HCT116 (cell line): ENCODE data around the gene GCNT4. TPM values are rescaled to one million over a fixed set of nuclear protein-coding genes. Genes with fewer than 3 reads are reported as not detected.

ENCODE experiments used
- ATAC-seq: fragments of 200-7000 bp; cut with Tn5 transposase; 2 replicates; pipeline ENCODE4 v1.9.1; 2020; ENCODE audit warnings: mild to moderate bottlenecking, moderate library complexity
- BruUV-seq: library from RNA; stranded (reverse); fragments of 400-500 nt; replicated peaks from 2 replicates; lab custom pipeline; 2021; lab: Mats Ljungman, UMichigan
- CTCF ChIA-PET: fragments of 300-600 bp; sonication (Branson Sonifier 250); formaldehyde crosslinking; loops from one replicate; lab custom pipeline; 2021; ENCODE audit warnings: antibody characterized with exemption; lab: Charles Lee
- POLR2A ChIA-PET: fragments of 300-600, 350-600 bp; sonication (Branson Sonifier 250); formaldehyde crosslinking; loops from one replicate; lab custom pipeline; 2021; ENCODE audit warnings: antibody characterized with exemption; lab: Charles Lee
- RAD21 ChIA-PET, 2 experiments: fragments of 300-600 bp; sonication (Branson Sonifier 250); formaldehyde crosslinking; loops; one replicate each; lab custom pipeline; 2023; ENCODE audit warnings: low total read pairs in 2 of 2; ENCODE audit not compliant: uncharacterized antibody in 2 of 2, unreplicated experiment in 2 of 2, low non-redundant PET in 1 of 2; lab: Charles Lee
- DNase-seq: peaks from one replicate; pipeline ENCODE4 v3.0.0-alpha.2; 2010; ENCODE audit warnings: low read depth, low spot score
- H2AFZ ChIP-seq: fragments of 200-600 bp; shearing (Covaris generic), sonication (generic); 2 replicates; pipeline ENCODE4 v1.6.1; 2017; ENCODE audit warnings: low read depth, mixed run types, mixed read lengths, antibody characterized with exemption, low read length; ENCODE audit not compliant: poor library complexity, severe bottlenecking
- H3K27ac ChIP-seq: 2 replicates; pipeline ENCODE4 v1.5.1; 2012; ENCODE audit warnings: low read depth, low read length
- H3K27me3 ChIP-seq: fragments of 200-600 bp; sonication (generic); 2 replicates; pipeline ENCODE4 v1.6.1; 2016; ENCODE audit warnings: mixed run types, low read length, mixed read lengths; ENCODE audit not compliant: insufficient read depth
- H3K36me3 ChIP-seq, 2 experiments: fragments of 200-500 bp in 1 of 2; fragments of 200-600 bp in 1 of 2; sonication (Bioruptor generic) in 1 of 2; sonication (generic) in 1 of 2; 2 replicates each; pipeline versions ENCODE4 v1.5.1 to v1.6.1; 2014 to 2016; ENCODE audit warnings: low read length in 2 of 2, inconsistent platforms in 1 of 2, mixed read lengths in 1 of 2, mixed run types in 1 of 2; ENCODE audit not compliant: insufficient read depth in 2 of 2, control insufficient read depth in 1 of 2
- H3K4me1 ChIP-seq, 2 experiments: fragments of 200-600 bp in 1 of 2; sonication (generic) in 1 of 2; 2 replicates each; pipeline versions ENCODE4 v1.5.1 to v1.6.1; 2012 to 2017; ENCODE audit warnings: low read length in 2 of 2, inconsistent platforms in 1 of 2, mild to moderate bottlenecking in 1 of 2, mixed read lengths in 1 of 2, mixed run types in 1 of 2, moderate library complexity in 1 of 2; ENCODE audit not compliant: insufficient read depth in 2 of 2, control insufficient read depth in 1 of 2
- H3K4me2 ChIP-seq: fragments of 200-600 bp; sonication (generic); 2 replicates; pipeline ENCODE4 v1.6.1; 2017; ENCODE audit warnings: mixed run types, low read length, mixed read lengths
- H3K4me3 ChIP-seq, 2 experiments: fragments of 200-600 bp in 1 of 2; sonication (generic) in 1 of 2; replicated peaks in 1 of 2; 2 replicates each; pipeline ENCODE4 v1.5.1; 2011 to 2016; ENCODE audit warnings: low read length in 2 of 2, control low read depth in 1 of 2, low read depth in 1 of 2, mild to moderate bottlenecking in 1 of 2, mixed read lengths in 1 of 2, mixed run types in 1 of 2
- H3K79me2 ChIP-seq: fragments of 200-600 bp; sonication (generic); 2 replicates; pipeline ENCODE4 v1.6.1; 2017; ENCODE audit warnings: mild to moderate bottlenecking, mixed run types, low read length, moderate library complexity, mixed read lengths; ENCODE audit not compliant: insufficient read depth
- H3K9ac ChIP-seq: fragments of 200-600 bp; sonication (generic); 2 replicates; pipeline ENCODE4 v1.6.1; 2016; ENCODE audit warnings: low read length, mixed read lengths
- H3K9me2 ChIP-seq: fragments of 200-600 bp; sonication (generic), shearing (Covaris generic); 2 replicates; pipeline ENCODE4 v1.6.1; 2017; ENCODE audit warnings: mixed run types, mild to moderate bottlenecking, moderate library complexity; ENCODE audit not compliant: insufficient read depth
- H3K9me3 ChIP-seq, 2 experiments: fragments of 200-500 bp in 1 of 2; fragments of 200-600 bp in 1 of 2; sonication (Bioruptor generic) in 1 of 2; sonication (generic) in 1 of 2; 2 replicates each; pipeline ENCODE4 v1.6.1; 2014 to 2017; ENCODE audit warnings: low read length in 2 of 2, mixed read lengths in 2 of 2, inconsistent platforms in 1 of 2, low read depth in 1 of 2, mild to moderate bottlenecking in 1 of 2, mixed run types in 1 of 2, moderate library complexity in 1 of 2; ENCODE audit not compliant: control insufficient read depth in 1 of 2, insufficient read depth in 1 of 2
- H4K20me1 ChIP-seq: fragments of 200-600 bp; sonication (generic), shearing (Covaris generic); 2 replicates; pipeline ENCODE4 v1.6.1; 2017; ENCODE audit warnings: mixed run types, mild to moderate bottlenecking, moderate library complexity; ENCODE audit not compliant: insufficient read depth
- ATF3 ChIP-seq: IDR thresholded peaks from 2 replicates; pipeline ENCODE4 v1.6.1; 2012
- CBX3 ChIP-seq: IDR thresholded peaks from 2 replicates; pipeline ENCODE4 v1.6.1; 2012; ENCODE audit warnings: low read depth
- CEBPB ChIP-seq: IDR thresholded peaks from 2 replicates; pipeline ENCODE4 v1.6.1; 2012; ENCODE audit warnings: low read depth
- EGR1 ChIP-seq: IDR thresholded peaks from 2 replicates; pipeline ENCODE4 v1.6.1; 2012; ENCODE audit warnings: low read depth
- ELF1 ChIP-seq: IDR thresholded peaks from 2 replicates; pipeline ENCODE4 v1.6.1; 2012; ENCODE audit warnings: low read depth, borderline replicate concordance
- FOSL1 ChIP-seq: IDR thresholded peaks from 2 replicates; pipeline ENCODE4 v1.6.1; 2012; ENCODE audit warnings: low read depth
- MAX ChIP-seq: IDR thresholded peaks from 2 replicates; pipeline ENCODE4 v1.6.1; 2012
- POLR2AphosphoS5 ChIP-seq: IDR thresholded peaks from 2 replicates; pipeline ENCODE4 v1.6.1; 2011; ENCODE audit warnings: mild to moderate bottlenecking, low read depth, low read length, moderate library complexity
- TCF7L2 ChIP-seq: IDR thresholded peaks from 2 replicates; pipeline ENCODE4 v1.7.0; 2011; ENCODE audit warnings: borderline replicate concordance, inconsistent platforms; ENCODE audit not compliant: insufficient read depth, insufficient read length; ENCODE audit errors: extremely low read depth
- YY1 ChIP-seq: IDR thresholded peaks from 2 replicates; pipeline ENCODE4 v1.6.1; 2011; ENCODE audit warnings: low read length, low read depth, moderate library complexity, mild to moderate bottlenecking; ENCODE audit not compliant: insufficient replicate concordance; ENCODE audit errors: extremely low read depth
- ZNF274 ChIP-seq: fragments of 200-500 bp; sonication (Bioruptor generic); IDR thresholded peaks from 2 replicates; pipeline ENCODE4 v1.6.1; 2014; ENCODE audit warnings: mild to moderate bottlenecking, low read depth, low read length, inconsistent platforms
- intact Hi-C: fragments of 100-400 bp; cut with micrococcal nuclease; formaldehyde crosslinking; loops from 2 replicates; pipeline ENCODE4 v1.10.0; 2022
- total RNA-seq: library from RNA; stranded (reverse); gene quantifications from one replicate; pipeline ENCODE4 v1.2.1, GENCODE V29; 2021; ENCODE audit not compliant: unreplicated experiment
- TF ChIP-seq, protein P1 (sequence below): IDR thresholded peaks from 2 replicates; pipeline ENCODE4 v1.6.1; 2012; ENCODE audit warnings: low read depth
- TF ChIP-seq, protein P2 (sequence below): IDR thresholded peaks from 2 replicates; pipeline ENCODE4 v1.6.1; 2011; ENCODE audit warnings: mild to moderate bottlenecking, low read length, moderate library complexity; ENCODE audit not compliant: insufficient replicate concordance; ENCODE audit errors: extremely low read depth

The GCNT4 gene
- total RNA-seq, 1 experiment from 2014 or later = 0.07 TPM

DNA sequence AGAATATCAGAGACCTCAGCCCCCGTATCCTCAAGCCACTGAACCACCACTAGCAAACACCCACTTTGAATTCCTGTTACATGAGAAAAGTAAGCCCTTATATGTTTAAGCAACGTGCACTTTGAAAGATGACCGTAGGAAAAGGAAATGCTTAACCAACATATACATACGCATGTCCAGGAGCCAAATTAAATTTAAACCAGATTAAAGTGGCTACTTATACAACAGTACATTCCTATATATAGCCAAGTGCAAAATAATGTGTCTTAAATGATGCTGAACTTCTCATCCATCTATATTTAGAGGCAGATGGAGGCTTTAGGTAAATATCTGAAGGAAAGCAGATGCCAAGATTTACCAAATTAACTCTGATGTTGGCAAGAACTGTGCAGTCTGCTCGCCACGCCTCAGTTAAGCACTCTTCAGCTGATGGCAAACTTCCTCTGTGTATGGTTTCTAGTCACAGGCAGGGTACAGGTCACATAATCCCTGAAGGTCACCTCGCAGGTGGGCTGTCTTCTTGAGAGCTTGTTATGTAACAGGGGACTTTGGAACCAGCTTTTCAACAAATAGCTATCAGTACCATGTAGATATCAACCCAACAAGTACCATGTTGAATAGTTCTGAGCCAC is 8.6 kb downstream of the GCNT4 start:
- BruUV-seq = no TSS peak
- Histone ChIP-seq H2AFZ (peak overlapping the region; percentile 17), H3K4me3 (no peak overlapping the region), H3K36me3 (no peaks in the 10 kb centered on the region), H3K4me2 (peak overlapping the region; percentile 49), H3K9ac (no peak overlapping the region), H3K9me2 (no peaks in the 10 kb centered on the region), H3K79me2 (no peaks in the 10 kb centered on the region), H3K27ac (no peak overlapping the region), H3K4me1 (peaks cover 9 to 18% of the 10 kb centered on the region in 2 experiments; a peak in 3 of 4 replicates), H3K9me3 (no peaks in the 10 kb centered on the region), H4K20me1 (no peaks in the 10 kb centered on the region), H3K27me3 (no peaks in the 10 kb centered on the region)
- ChIA-PET RAD21 (no interaction called here), CTCF (interaction anchor here (1.0 kb wide), 1 partner anchor 108 kb away, joined by 3 read pairs; no protein-coding TSS in a partner anchor), POLR2A (no interaction called here)
- TF ChIP-seq ELF1 (no peak), POLR2AphosphoS5 (no peak), CEBPB (no peak), ZNF274 (no peak), EGR1 (no peak), CBX3 (no peak), FOSL1 (no peak), MAX (no peak), YY1 (no peak), ATF3 (no peak), TCF7L2 (no peak)
- TF ChIP-seq, protein P1, sequence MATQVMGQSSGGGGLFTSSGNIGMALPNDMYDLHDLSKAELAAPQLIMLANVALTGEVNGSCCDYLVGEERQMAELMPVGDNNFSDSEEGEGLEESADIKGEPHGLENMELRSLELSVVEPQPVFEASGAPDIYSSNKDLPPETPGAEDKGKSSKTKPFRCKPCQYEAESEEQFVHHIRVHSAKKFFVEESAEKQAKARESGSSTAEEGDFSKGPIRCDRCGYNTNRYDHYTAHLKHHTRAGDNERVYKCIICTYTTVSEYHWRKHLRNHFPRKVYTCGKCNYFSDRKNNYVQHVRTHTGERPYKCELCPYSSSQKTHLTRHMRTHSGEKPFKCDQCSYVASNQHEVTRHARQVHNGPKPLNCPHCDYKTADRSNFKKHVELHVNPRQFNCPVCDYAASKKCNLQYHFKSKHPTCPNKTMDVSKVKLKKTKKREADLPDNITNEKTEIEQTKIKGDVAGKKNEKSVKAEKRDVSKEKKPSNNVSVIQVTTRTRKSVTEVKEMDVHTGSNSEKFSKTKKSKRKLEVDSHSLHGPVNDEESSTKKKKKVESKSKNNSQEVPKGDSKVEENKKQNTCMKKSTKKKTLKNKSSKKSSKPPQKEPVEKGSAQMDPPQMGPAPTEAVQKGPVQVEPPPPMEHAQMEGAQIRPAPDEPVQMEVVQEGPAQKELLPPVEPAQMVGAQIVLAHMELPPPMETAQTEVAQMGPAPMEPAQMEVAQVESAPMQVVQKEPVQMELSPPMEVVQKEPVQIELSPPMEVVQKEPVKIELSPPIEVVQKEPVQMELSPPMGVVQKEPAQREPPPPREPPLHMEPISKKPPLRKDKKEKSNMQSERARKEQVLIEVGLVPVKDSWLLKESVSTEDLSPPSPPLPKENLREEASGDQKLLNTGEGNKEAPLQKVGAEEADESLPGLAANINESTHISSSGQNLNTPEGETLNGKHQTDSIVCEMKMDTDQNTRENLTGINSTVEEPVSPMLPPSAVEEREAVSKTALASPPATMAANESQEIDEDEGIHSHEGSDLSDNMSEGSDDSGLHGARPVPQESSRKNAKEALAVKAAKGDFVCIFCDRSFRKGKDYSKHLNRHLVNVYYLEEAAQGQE = no peak
- TF ChIP-seq, protein P2, sequence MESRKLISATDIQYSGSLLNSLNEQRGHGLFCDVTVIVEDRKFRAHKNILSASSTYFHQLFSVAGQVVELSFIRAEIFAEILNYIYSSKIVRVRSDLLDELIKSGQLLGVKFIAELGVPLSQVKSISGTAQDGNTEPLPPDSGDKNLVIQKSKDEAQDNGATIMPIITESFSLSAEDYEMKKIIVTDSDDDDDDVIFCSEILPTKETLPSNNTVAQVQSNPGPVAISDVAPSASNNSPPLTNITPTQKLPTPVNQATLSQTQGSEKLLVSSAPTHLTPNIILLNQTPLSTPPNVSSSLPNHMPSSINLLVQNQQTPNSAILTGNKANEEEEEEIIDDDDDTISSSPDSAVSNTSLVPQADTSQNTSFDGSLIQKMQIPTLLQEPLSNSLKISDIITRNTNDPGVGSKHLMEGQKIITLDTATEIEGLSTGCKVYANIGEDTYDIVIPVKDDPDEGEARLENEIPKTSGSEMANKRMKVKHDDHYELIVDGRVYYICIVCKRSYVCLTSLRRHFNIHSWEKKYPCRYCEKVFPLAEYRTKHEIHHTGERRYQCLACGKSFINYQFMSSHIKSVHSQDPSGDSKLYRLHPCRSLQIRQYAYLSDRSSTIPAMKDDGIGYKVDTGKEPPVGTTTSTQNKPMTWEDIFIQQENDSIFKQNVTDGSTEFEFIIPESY = no peak
- intact Hi-C loops = no loop called here
- ATAC-seq = no peak
- no peak for DNase-seq
